ENCODE results near the gene STPG2. TPM values are rescaled to one million over a fixed set of nuclear protein-coding genes. Genes with fewer than 3 reads are reported as not detected.

The STPG2 gene
- total RNA-seq, 4 donors from 2014 or later, result 0.90 to 2.4 (median 1.5) TPM

GRCh38 chr4:97942137-97942536 lies 201.1 kb downstream of the STPG2 start:
- no peak overlapping the region for H3K4me3 ChIP-seq
- H3K36me3 ChIP-seq, result no peaks in the 10 kb centered on the region
- DNase-seq (ENCODE audit: low spot score in 2 of 2), result no peak
- TF ChIP-seq POLR2A (IDR thresholded peaks at IDR 0.05), result no peak
- TF ChIP-seq CTCF (IDR thresholded peaks at IDR 0.05), result no peak
- TF ChIP-seq EP300 (IDR thresholded peaks at IDR 0.05), result no peak
- no peaks in the 10 kb centered on the region for H3K4me1 ChIP-seq
- peaks cover 0 to 32% (median 5%) of the 10 kb centered on the region in 4 donors for H3K9me3 ChIP-seq
- 75 to 90% methylated on average over 1 of the region's 1 CpG for WGBS, 2 donors
- no peak overlapping the region for H3K27ac ChIP-seq
- no peaks in the 10 kb centered on the region for H3K27me3 ChIP-seq

- no peak overlapping the region for H3K27ac ChIP-seq
- no peak for TF ChIP-seq POLR2A (IDR thresholded peaks at IDR 0.05)
- TF ChIP-seq EP300 (IDR thresholded peaks at IDR 0.05), result no peak
- TF ChIP-seq CTCF (IDR thresholded peaks at IDR 0.05), result no peak
- H3K4me3 ChIP-seq, result no peak overlapping the region
- no peaks in the 10 kb centered on the region for H3K27me3 ChIP-seq
- no peaks in the 10 kb centered on the region for H3K4me1 ChIP-seq
- H3K36me3 ChIP-seq, result no peaks in the 10 kb centered on the region
- peaks cover 0 to 43% (median 5%) of the 10 kb centered on the region in 4 donors for H3K9me3 ChIP-seq
- no peak for DNase-seq (ENCODE audit: low spot score in 2 of 2)
- WGBS, 2 donors, result 88 to 91% methylated on average over 3 to 6 of the region's 7 CpGs
These were observed 205.1 kb downstream of the STPG2 start for GRCh38 chr4:97938141-97938540.

- Histone ChIP-seq H3K9me3 (peaks cover 0 to 3% (median 0%) of the 10 kb centered on the region in 4 donors), H3K27ac (no peak overlapping the region), H3K4me3 (no peak overlapping the region), H3K36me3 (no peaks in the 10 kb centered on the region), H3K4me1 (no peaks in the 10 kb centered on the region), H3K27me3 (no peaks in the 10 kb centered on the region)
- TF ChIP-seq POLR2A (IDR thresholded peaks at IDR 0.05) (no peak), CTCF (IDR thresholded peaks at IDR 0.05) (no peak), EP300 (IDR thresholded peaks at IDR 0.05) (no peak)
- DNase-seq (ENCODE audit: low spot score in 2 of 2), result no peak
- WGBS, 2 donors, result 55 to 58% methylated on average over 1 of the region's 1 CpG
These were observed 218.8 kb downstream of the STPG2 start for GRCh38 chr4:97924341-97924958.

- DNase-seq (ENCODE audit: low spot score in 2 of 2), result no peak
- Histone ChIP-seq H3K4me3 (no peak overlapping the region), H3K4me1 (no peaks in the 10 kb centered on the region)
These were observed 220.2 kb downstream of the STPG2 start for GRCh38 chr4:97923096-97923495.

More at GRCh38 chr4:97923096-97923495, 220.2 kb downstream of the STPG2 start:
- H3K9me3 ChIP-seq, result peaks cover 0 to 3% (median 0%) of the 10 kb centered on the region in 4 donors
- no peak overlapping the region for H3K27ac ChIP-seq
- WGBS, 2 donors, result 95 to 97% methylated on average over 6 to 12 of the region's 17 CpGs
- no peak for TF ChIP-seq POLR2A (IDR thresholded peaks at IDR 0.05)
- no peak for TF ChIP-seq CTCF (IDR thresholded peaks at IDR 0.05)
- no peak for TF ChIP-seq EP300 (IDR thresholded peaks at IDR 0.05)
- no peaks in the 10 kb centered on the region for H3K36me3 ChIP-seq
- no peaks in the 10 kb centered on the region for H3K27me3 ChIP-seq
